Measurements from ENCODE around the gene RDH16. TPM values are rescaled to one million over a fixed set of nuclear protein-coding genes. Genes with fewer than 3 reads are reported as not detected.
"Not testable (repeated sequence)": the region's sequence is repeated elsewhere in the genome, so short reads cannot be mapped to it uniquely, and the experiment has no call there.

The RDH16 gene
- total RNA-seq, 1 donor from 2014 or later = 0.23 TPM

- H3K36me3 Mint-ChIP-seq (ENCODE audit: low read depth) = no peaks in the 10 kb centered on the region
- intact Hi-C loops (cut with micrococcal nuclease) = no loop called here
- H3K9me3 Mint-ChIP-seq = peaks cover 5% of the 10 kb centered on the region
- DNase-seq (ENCODE audit: low spot score) = no peak
- H3K4me3 Mint-ChIP-seq = no peak overlapping the region
- H3K27me3 Mint-ChIP-seq (ENCODE audit: insufficient read depth) = peaks cover 9% of the 10 kb centered on the region
- H3K27ac Mint-ChIP-seq = no peak overlapping the region
- H3K4me1 Mint-ChIP-seq (ENCODE audit: low read depth) = no peaks in the 10 kb centered on the region
These were observed 1.0 kb upstream of the RDH16 start for GRCh38 chr12:56958422-56958821.

- H3K27ac Mint-ChIP-seq = no peak overlapping the region
- no peak for DNase-seq (ENCODE audit: low spot score)
- intact Hi-C loops (cut with micrococcal nuclease) = no loop called here
- peaks cover 4% of the 10 kb centered on the region for H3K27me3 Mint-ChIP-seq (ENCODE audit: insufficient read depth)
- no peaks in the 10 kb centered on the region for H3K4me1 Mint-ChIP-seq (ENCODE audit: low read depth)
- no peak overlapping the region for H3K4me3 Mint-ChIP-seq
- H3K9me3 Mint-ChIP-seq = no peaks in the 10 kb centered on the region
- no peaks in the 10 kb centered on the region for H3K36me3 Mint-ChIP-seq (ENCODE audit: low read depth)
These were observed 1.7 kb downstream of the RDH16 start for GRCh38 chr12:56955631-56956256.

GRCh38 chr12:56954958-56955355, 2.5 kb downstream of the RDH16 start:
- Mint-ChIP-seq H3K9me3 (no peaks in the 10 kb centered on the region), H3K27ac (no peak overlapping the region), H3K36me3 (ENCODE audit: low read depth) (no peaks in the 10 kb centered on the region), H3K4me1 (ENCODE audit: low read depth) (no peaks in the 10 kb centered on the region), H3K4me3 (no peak overlapping the region), H3K27me3 (ENCODE audit: insufficient read depth) (peaks cover 2% of the 10 kb centered on the region)
- intact Hi-C loops (cut with micrococcal nuclease) = no loop called here
- DNase-seq (ENCODE audit: low spot score) = no peak

GRCh38 chr12:56954057-56954957, 3.1 kb downstream of the RDH16 start:
- intact Hi-C loops (cut with micrococcal nuclease) = no loop called here
- no peak for DNase-seq (ENCODE audit: low spot score)
- Mint-ChIP-seq H3K36me3 (ENCODE audit: low read depth) (no peaks in the 10 kb centered on the region), H3K4me3 (no peak overlapping the region), H3K4me1 (ENCODE audit: low read depth) (no peaks in the 10 kb centered on the region), H3K9me3 (no peaks in the 10 kb centered on the region), H3K27ac (no peak overlapping the region), H3K27me3 (ENCODE audit: insufficient read depth) (peaks cover 2% of the 10 kb centered on the region)

- intact Hi-C loops (cut with micrococcal nuclease) = no loop called here
- no peak overlapping the region for H3K4me3 Mint-ChIP-seq
- no peaks in the 10 kb centered on the region for H3K9me3 Mint-ChIP-seq
- peaks cover 2% of the 10 kb centered on the region for H3K27me3 Mint-ChIP-seq (ENCODE audit: insufficient read depth)
- no peaks in the 10 kb centered on the region for H3K36me3 Mint-ChIP-seq (ENCODE audit: low read depth)
- DNase-seq (ENCODE audit: low spot score) = no peak
- H3K27ac Mint-ChIP-seq = no peak overlapping the region
- no peaks in the 10 kb centered on the region for H3K4me1 Mint-ChIP-seq (ENCODE audit: low read depth)
These were observed 4.1 kb downstream of the RDH16 start for GRCh38 chr12:56953314-56953713.

DNA sequence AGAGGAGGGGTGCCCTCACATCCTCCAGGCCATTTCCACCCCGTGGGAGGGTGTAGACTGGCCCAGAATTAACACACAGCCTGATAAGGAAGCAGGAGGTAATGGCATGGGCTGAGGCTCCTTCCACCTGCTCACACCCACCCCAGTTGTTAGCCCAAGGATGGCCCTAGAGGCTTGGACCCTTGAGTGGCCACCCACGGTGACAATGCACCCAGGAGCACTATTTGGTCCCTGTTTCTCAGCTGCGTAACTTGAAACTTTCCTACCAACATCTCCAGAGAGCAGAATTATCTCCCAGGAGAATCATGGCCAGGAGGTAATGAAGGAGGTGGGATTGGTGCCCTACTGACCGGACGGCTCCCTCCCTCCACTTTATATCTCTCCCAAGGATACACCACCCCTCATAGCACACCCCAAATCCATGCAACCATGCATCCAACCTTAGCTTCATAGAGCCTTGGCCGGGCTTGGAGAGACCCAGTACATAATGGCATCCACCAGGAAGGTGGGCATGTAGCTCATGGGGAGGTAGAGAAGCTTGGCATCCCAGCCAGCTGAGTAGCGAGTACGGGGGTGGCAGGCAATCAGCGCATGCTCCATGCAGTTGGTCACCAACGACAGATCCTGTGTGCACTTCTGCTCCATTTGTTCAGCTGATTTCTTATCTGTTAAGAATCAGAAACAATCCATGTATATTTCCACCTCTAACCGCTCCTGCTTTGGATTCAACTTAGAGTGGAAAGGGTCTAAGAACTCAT, 5.6 kb downstream of the RDH16 start:
- H3K27ac Mint-ChIP-seq = no peak overlapping the region
- intact Hi-C loops (cut with micrococcal nuclease) = no loop called here
- peaks cover 2% of the 10 kb centered on the region for H3K27me3 Mint-ChIP-seq (ENCODE audit: insufficient read depth)
- no peaks in the 10 kb centered on the region for H3K36me3 Mint-ChIP-seq (ENCODE audit: low read depth)
- no peak overlapping the region for H3K4me3 Mint-ChIP-seq
- no peaks in the 10 kb centered on the region for H3K4me1 Mint-ChIP-seq (ENCODE audit: low read depth)
- H3K9me3 Mint-ChIP-seq = no peaks in the 10 kb centered on the region
- DNase-seq (ENCODE audit: low spot score) = no peak

DNA sequence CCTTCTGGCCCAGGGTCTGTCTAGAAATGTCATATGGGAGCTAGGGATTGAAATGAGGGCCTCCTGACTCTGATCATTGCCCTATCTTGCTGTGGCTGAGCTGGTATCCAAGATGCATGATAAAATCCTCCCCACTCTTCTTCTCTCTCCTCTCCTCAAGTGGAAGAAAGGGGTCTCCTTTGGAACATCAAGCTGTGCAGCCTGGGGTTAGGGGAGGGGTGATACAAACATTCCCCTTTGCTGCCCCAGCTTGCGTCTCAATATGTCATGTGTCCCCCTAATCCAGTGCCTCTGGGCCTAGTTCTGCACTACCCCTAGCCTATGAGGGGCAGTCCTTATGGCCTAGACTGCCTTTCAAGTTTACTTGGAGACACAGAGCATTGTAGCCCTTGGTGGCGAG, 8.5 kb downstream of the RDH16 start:
- Mint-ChIP-seq H3K4me3 (no peak overlapping the region), H3K27me3 (ENCODE audit: insufficient read depth) (peaks cover 26% of the 10 kb centered on the region), H3K9me3 (no peaks in the 10 kb centered on the region), H3K36me3 (ENCODE audit: low read depth) (no peaks in the 10 kb centered on the region), H3K4me1 (ENCODE audit: low read depth) (no peaks in the 10 kb centered on the region), H3K27ac (no peak overlapping the region)
- intact Hi-C loops (cut with micrococcal nuclease) = no loop called here
- no peak for DNase-seq (ENCODE audit: low spot score)

DNA sequence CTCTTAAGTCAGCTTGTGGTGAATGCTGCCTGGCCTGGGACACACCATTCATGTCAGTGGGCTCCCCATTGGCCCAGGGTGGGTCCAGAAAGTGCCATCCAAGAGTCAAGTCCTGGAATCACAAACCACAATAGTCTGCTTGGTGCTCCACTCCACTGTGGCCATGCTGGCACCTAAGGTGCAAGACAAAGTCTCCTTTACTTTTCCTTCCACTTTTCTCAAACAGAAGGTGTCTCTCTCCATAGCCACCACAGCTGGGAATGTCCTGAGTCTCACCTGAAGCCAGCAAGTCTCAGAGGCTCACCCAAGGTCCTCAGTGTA, 9.0 kb downstream of the RDH16 start:
- DNase-seq (ENCODE audit: low spot score) = no peak
- Mint-ChIP-seq H3K4me3 (no peak overlapping the region), H3K36me3 (ENCODE audit: low read depth) (no peaks in the 10 kb centered on the region), H3K9me3 (no peaks in the 10 kb centered on the region), H3K27ac (no peak overlapping the region), H3K27me3 (ENCODE audit: insufficient read depth) (peaks cover 26% of the 10 kb centered on the region), H3K4me1 (ENCODE audit: low read depth) (no peaks in the 10 kb centered on the region)
- intact Hi-C loops (cut with micrococcal nuclease) = no loop called here

GRCh38 chr12:56947633-56948456, 9.6 kb downstream of the RDH16 start:
- no peak for DNase-seq (ENCODE audit: low spot score)
- intact Hi-C loops (cut with micrococcal nuclease) = no loop called here
- peaks cover 27% of the 10 kb centered on the region for H3K27me3 Mint-ChIP-seq (ENCODE audit: insufficient read depth)

DNA sequence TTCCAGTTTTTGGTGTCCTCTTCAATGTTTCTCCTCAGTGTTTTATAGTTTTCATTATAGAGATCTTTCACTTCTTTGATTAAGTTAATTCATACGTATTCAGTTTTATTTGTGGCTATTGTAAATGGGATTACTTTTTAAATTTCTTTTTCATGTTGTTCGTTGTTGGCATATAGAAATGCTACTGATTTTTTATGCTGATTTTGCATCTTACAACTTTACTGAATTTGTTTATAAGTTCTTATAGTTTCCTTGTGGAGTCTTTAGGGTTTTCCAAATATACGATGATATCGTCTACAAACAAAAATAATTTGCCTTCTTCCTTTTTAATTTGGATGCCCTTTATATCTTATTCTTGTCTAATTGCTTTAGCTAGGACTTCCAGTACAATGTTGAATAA, 13.5 kb downstream of the RDH16 start:
- no peaks in the 10 kb centered on the region for H3K9me3 Mint-ChIP-seq
- intact Hi-C loops (cut with micrococcal nuclease) = no loop called here
- H3K27me3 Mint-ChIP-seq (ENCODE audit: insufficient read depth) = peaks cover 29% of the 10 kb centered on the region
- H3K27ac Mint-ChIP-seq = no peak overlapping the region
- H3K4me3 Mint-ChIP-seq = no peak overlapping the region
- DNase-seq (ENCODE audit: low spot score) = no peak
- peaks cover 8% of the 10 kb centered on the region for H3K4me1 Mint-ChIP-seq (ENCODE audit: low read depth)
- no peaks in the 10 kb centered on the region for H3K36me3 Mint-ChIP-seq (ENCODE audit: low read depth)

More at GRCh38 chr12:56947633-56948456, 9.6 kb downstream of the RDH16 start:
- Mint-ChIP-seq H3K27ac (no peak overlapping the region), H3K4me3 (no peak overlapping the region), H3K4me1 (ENCODE audit: low read depth) (no peaks in the 10 kb centered on the region), H3K36me3 (ENCODE audit: low read depth) (no peaks in the 10 kb centered on the region), H3K9me3 (no peaks in the 10 kb centered on the region)

DNA sequence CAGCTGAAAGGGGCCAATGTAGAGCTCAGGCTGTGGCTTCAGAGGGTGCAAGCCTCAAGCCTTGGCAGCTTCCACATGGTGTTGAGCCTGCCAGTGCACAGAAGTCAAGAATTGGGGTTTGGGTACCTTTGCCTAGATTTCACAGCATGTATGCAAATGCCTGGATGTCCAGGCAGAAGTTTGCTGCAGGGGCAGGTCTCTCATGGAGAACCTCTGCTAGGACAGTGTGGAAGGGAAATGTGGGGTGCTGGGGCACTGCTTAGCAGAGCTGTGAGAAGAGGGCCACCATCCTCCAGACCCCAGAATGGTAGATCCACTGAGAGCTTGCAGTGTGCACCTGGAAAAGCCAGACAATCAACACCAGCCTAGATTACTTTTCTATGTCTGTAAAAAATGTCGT, 14.0 kb downstream of the RDH16 start:
- H3K36me3 Mint-ChIP-seq (ENCODE audit: low read depth); H3K4me1 Mint-ChIP-seq (ENCODE audit: low read depth); DNase-seq (ENCODE audit: low spot score); H3K9me3 Mint-ChIP-seq; H3K4me3 Mint-ChIP-seq; intact Hi-C loops (cut with micrococcal nuclease); H3K27ac Mint-ChIP-seq: not testable (repeated sequence)
- H3K27me3 Mint-ChIP-seq (ENCODE audit: insufficient read depth) = peaks cover 29% of the 10 kb centered on the region

GRCh38 chr12:56941299-56942017, 15.9 kb downstream of the RDH16 start:
- H3K27me3 Mint-ChIP-seq (ENCODE audit: insufficient read depth) = peaks cover 29% of the 10 kb centered on the region
- intact Hi-C loops (cut with micrococcal nuclease) = no loop called here
- peaks cover 8% of the 10 kb centered on the region for H3K4me1 Mint-ChIP-seq (ENCODE audit: low read depth)
- no peak for DNase-seq (ENCODE audit: low spot score)
- no peaks in the 10 kb centered on the region for H3K36me3 Mint-ChIP-seq (ENCODE audit: low read depth)
- no peak overlapping the region for H3K27ac Mint-ChIP-seq
- H3K4me3 Mint-ChIP-seq = no peak overlapping the region
- no peaks in the 10 kb centered on the region for H3K9me3 Mint-ChIP-seq
